ENCODE measurements around the gene DCHS2.
A peak's percentile ranks its signal among the peaks of the same experiment; 100 is the strongest.

DCHS2 gene

GRCh38 chr4:154329268-154329868 is 162.2 kb downstream of the DCHS2 start:
- TF ChIP-seq EZH2 (IDR thresholded peaks at IDR 0.05; ENCODE audit: borderline replicate concordance, low read depth, low read length, severe bottlenecking) (no peak), CTCF (IDR thresholded peaks at IDR 0.05; ENCODE audit: borderline replicate concordance, extremely low read depth, low read length, poor library complexity, severe bottlenecking) (peak; percentile 68)
- Histone ChIP-seq H3K9me3 (ENCODE audit: insufficient read depth, low read length, severe bottlenecking) (no peaks in the 10 kb centered on the region), H3K4me3 (ENCODE audit: low read depth in 1 of 2, low read length in 2 of 2) (no peak overlapping the region)

GRCh38 chr4:154328030-154328429 is 163.6 kb downstream of the DCHS2 start:
- DNase-seq (no peak), ATAC-seq (ENCODE audit: insufficient read depth, low read depth) (no peak)
- Histone ChIP-seq H3K27ac (ENCODE audit: low read length) (no peak overlapping the region), H4K20me1 (ENCODE audit: insufficient read depth, low read length) (no peaks in the 10 kb centered on the region), H3K9ac (ENCODE audit: low read depth, low read length) (no peak overlapping the region), H3K4me2 (ENCODE audit: insufficient read depth, low read length) (no peak overlapping the region), H3K4me3 (ENCODE audit: low read depth in 1 of 2, low read length in 2 of 2) (no peak overlapping the region), H3K79me2 (ENCODE audit: insufficient read depth, low read length) (no peaks in the 10 kb centered on the region), H3K36me3 (ENCODE audit: insufficient read depth, low read length) (no peaks in the 10 kb centered on the region), H3K4me1 (ENCODE audit: insufficient read depth, low read length) (peaks cover 6% of the 10 kb centered on the region), H3K9me3 (ENCODE audit: insufficient read depth, low read length, severe bottlenecking) (no peaks in the 10 kb centered on the region), H3K27me3 (ENCODE audit: insufficient read depth, low read length, poor library complexity) (peaks cover 8% of the 10 kb centered on the region), H2AFZ (ENCODE audit: low read depth, low read length) (no peak overlapping the region)
- no peak for TF ChIP-seq CTCF (IDR thresholded peaks at IDR 0.05; ENCODE audit: borderline replicate concordance, extremely low read depth, low read length, poor library complexity, severe bottlenecking)

More at GRCh38 chr4:154329268-154329868, 162.2 kb downstream of the DCHS2 start:
- Histone ChIP-seq H3K79me2 (ENCODE audit: insufficient read depth, low read length) (no peaks in the 10 kb centered on the region), H3K36me3 (ENCODE audit: insufficient read depth, low read length) (no peaks in the 10 kb centered on the region), H4K20me1 (ENCODE audit: insufficient read depth, low read length) (no peaks in the 10 kb centered on the region), H3K4me2 (ENCODE audit: insufficient read depth, low read length) (no peak overlapping the region), H3K4me1 (ENCODE audit: insufficient read depth, low read length) (peaks cover 7% of the 10 kb centered on the region), H3K27ac (ENCODE audit: low read length) (no peak overlapping the region), H3K9ac (ENCODE audit: low read depth, low read length) (no peak overlapping the region), H3K27me3 (ENCODE audit: insufficient read depth, low read length, poor library complexity) (peaks cover 8% of the 10 kb centered on the region), H2AFZ (ENCODE audit: low read depth, low read length) (no peak overlapping the region)
- ATAC-seq (ENCODE audit: insufficient read depth, low read depth) (peak; percentile 44; the same call in 1 of the 3 replicates), DNase-seq (no peak)

GRCh38 chr4:154320521-154320920 is 171.1 kb downstream of the DCHS2 start:
- H3K4me3 ChIP-seq (ENCODE audit: low read depth in 1 of 2, low read length in 2 of 2), result no peak overlapping the region
- no peak for ATAC-seq (ENCODE audit: insufficient read depth, low read depth)
- no peaks in the 10 kb centered on the region for H3K4me1 ChIP-seq (ENCODE audit: insufficient read depth, low read length)
- no peak overlapping the region for H3K4me2 ChIP-seq (ENCODE audit: insufficient read depth, low read length)
- no peak overlapping the region for H2AFZ ChIP-seq (ENCODE audit: low read depth, low read length)
- no peaks in the 10 kb centered on the region for H4K20me1 ChIP-seq (ENCODE audit: insufficient read depth, low read length)
- no peak overlapping the region for H3K9ac ChIP-seq (ENCODE audit: low read depth, low read length)
- H3K27ac ChIP-seq (ENCODE audit: low read length), result no peak overlapping the region
- H3K9me3 ChIP-seq (ENCODE audit: insufficient read depth, low read length, severe bottlenecking), result no peaks in the 10 kb centered on the region
- no peak for DNase-seq
- no peaks in the 10 kb centered on the region for H3K27me3 ChIP-seq (ENCODE audit: insufficient read depth, low read length, poor library complexity)
- TF ChIP-seq EZH2 (IDR thresholded peaks at IDR 0.05; ENCODE audit: borderline replicate concordance, low read depth, low read length, severe bottlenecking) (no peak), CTCF (IDR thresholded peaks at IDR 0.05; ENCODE audit: borderline replicate concordance, extremely low read depth, low read length, poor library complexity, severe bottlenecking) (no peak)
- no peaks in the 10 kb centered on the region for H3K79me2 ChIP-seq (ENCODE audit: insufficient read depth, low read length)
- H3K36me3 ChIP-seq (ENCODE audit: insufficient read depth, low read length), result no peaks in the 10 kb centered on the region
